ENCODE results near the gene RNPEPL1. TPM values are rescaled to one million over a fixed set of nuclear protein-coding genes. Genes with fewer than 3 reads are reported as not detected.
A peak's percentile ranks its signal among the peaks of the same experiment; 100 is the strongest.

The RNPEPL1 gene
- total RNA-seq, 1 donor from 2014 or later: 37.4 TPM

DNA sequence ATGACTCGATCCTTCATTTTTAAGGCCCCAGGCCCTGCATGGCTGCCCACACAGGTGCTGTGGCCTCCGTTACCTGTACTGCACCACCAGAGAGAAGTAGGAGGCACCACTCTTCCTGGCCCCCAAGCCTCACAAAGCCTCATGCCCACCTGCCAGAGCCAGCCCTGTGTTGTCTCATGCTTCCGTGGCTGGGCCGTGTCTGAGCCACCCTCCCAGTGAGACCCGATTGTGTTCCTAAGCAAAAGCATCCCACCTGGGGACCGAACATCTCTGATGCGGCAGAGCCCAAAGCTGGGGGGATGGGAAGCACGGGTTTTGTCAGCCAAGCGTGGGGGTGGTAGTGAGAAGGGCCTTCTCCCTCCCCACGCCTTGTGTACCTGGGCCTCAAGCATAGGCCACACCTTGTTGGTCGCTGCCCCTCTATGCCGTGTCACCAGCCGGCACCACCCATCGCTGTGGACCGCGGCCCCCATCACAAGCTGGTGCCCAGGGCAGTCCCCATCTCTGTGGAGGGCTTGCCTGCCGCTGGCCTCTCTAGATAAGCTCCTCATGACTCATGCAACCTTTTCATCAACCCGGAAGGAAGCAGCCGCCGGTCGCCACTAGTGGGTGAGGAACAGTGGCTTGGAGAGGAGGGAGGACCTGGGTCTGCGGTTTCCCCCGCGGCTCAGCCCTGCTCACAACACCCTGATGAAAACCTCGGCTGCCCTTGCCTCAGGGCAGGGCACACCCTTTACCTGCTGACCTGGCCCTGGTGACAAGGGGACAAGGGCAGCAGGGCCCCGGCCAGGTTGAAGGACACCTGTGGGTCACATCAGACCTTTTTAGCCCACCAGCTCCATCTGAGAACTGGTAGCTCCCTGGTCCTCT lies 2.7 kb upstream of the RNPEPL1 start:
- DNase-seq: peak; percentile 45

DNA sequence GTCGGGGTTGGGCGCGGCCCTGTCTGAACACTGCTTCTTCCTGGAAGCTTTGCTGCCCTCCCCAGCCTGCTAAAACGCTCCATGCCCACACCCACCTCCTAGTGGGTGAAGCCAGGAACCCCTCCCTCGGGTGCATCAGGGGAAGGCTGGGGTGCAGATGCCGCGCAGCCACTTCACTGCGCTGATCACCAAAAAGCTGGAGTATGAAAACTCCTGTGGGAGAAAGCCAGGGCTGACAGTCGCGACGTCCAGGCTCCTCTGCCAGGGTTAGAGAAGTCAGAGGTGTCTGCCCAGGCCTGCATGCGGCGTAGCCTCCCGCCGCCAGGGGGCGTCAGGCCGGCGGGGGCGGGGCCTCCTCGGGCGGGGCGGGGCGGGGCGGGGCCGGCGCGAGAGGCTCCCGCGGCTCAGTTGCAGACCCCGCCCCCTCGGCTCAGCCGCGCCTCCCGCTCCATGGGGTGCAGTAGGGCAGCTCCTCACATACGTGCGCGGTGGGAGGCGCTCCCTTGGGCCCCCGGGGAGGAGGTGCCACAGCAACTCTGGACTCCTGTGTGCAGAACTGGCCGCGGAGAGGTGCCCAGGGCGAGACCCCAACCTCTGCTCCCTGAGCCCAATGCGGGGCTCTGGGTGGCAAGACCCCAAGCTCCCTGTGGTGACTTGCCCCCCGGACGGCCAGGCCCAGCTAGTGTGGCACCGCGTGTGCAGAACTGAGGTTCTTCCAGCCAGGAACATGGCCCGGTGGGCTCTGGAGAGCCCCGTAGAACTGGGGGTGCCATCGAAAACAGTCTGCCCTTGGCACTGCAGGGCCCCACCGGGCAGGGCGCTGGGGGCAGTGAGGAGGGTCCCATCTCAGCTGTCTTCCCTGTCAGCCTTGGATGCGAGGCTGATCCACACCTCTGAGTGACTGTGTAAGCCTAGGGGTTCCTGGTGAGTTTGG lies 1.8 kb upstream of the RNPEPL1 start:
- DNase-seq: peak; percentile 89

DNA sequence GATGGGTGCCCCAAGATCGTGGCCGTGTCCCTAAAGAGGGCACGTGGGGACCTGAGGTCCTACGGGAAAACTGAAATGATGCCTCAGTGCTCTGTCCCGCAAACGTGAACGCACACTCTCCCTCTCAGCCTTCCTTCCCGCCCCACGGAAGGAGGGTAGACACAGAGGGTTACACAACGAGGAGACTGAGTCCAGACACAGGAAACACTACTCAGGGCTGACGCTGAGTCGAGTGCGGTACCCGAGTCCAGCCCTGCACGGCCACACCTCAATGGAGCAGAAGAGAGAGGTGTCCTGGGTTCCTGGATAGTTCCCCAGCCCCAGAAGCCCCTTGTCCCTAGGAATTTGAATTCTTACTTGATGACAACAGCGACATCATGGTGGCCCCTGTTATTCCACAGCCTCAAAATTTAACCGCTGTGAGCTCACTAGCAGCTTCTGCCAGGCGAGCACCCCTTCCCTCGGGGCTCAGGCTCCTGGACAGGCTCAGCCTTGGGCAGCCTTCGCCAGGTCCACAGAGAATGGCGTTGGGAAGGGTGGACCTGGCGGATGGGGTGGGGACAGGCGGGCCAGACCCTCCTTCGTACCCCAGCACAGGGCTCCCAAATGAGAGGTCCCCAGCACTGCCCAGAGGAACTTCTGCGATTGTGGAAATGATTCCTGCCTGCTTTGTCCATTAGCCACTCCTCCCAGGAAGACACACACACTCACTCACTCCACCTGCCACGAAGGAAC lies 980 bp upstream of the RNPEPL1 start:
- DNase-seq: no peak

DNA sequence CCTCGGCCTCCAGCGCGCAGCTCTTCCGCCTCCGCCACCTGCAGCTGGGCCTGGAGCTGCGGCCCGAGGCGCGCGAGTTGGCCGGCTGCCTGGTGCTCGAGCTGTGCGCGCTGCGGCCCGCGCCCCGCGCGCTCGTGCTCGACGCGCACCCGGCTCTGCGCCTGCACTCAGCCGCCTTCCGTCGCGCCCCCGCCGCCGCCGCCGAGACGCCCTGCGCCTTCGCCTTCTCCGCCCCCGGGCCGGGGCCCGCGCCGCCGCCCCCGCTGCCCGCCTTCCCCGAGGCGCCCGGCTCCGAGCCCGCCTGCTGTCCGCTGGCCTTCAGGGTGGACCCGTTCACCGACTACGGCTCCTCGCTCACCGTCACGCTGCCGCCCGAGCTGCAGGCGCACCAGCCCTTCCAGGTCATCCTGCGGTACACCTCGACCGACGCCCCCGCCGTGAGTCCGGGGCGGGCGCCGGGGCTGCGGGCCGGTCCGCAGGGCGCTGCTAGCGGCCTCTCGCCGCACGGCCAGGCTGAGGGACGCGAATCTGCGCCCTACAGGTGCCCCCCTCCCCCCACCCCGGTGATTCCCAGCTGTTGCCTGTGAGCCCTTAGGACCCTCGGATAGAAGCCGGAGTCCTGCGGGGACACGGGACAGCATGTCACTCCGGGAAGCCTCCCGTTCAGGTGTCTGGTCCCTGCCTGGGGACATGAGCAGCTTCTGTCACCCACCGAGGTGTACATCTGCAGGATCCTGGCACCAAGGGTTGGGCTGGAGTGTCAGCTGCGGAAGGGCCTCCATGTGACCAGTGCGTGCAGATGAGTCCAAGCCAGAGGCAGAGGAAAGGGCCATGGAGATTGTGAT lies 616 bp downstream of the RNPEPL1 start:
- peak; percentile 81 for DNase-seq

DNA sequence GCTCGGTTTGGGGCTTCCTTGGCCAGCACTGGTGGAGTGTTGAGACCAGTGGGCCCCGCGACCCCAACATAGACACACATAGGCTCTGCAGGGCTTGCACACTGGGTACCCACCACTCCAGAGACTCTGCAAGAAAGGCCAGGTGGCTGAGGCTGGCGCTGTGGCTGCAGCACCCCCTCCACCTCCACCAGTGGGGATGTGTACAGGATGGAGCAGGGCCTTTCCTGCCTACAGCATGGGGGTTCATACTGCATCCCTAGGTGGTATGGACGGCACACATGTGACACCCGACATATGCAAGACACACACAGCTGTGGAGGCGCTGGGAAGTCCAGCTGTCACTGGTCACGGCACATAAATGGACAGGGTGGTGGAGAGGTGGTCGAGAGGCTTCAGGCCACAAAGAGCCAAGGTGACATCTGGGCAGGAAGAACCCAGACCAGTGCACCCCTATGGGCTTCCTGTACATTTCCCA lies 1.3 kb downstream of the RNPEPL1 start:
- no peak for DNase-seq

DNA sequence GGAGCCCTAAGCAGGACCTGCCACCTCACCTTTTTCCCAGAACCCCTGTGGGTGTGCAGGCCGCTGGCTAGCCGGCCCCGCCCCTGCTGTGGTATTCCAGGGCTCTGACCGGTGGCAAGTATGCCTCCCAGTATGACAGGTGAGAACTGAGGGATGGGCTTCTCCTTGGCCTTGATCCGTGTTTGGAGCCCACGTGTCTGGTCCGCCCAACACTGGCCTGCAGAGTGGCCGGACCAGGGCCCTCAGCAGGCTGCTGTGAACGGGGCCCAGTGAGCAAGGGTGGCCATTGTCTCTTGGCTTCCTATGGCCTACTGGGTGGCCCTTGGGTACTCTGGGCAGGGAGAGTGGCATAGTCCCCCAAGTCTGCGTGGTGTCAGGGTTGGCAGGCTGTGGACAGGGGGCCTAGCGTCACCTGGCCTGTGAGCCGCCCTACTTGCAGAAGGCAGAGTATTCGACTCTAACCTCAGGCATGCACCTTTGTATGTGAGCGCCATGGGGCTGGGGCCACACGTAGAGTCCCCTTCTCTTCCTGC lies 1.8 kb downstream of the RNPEPL1 start:
- DNase-seq: no peak

DNA sequence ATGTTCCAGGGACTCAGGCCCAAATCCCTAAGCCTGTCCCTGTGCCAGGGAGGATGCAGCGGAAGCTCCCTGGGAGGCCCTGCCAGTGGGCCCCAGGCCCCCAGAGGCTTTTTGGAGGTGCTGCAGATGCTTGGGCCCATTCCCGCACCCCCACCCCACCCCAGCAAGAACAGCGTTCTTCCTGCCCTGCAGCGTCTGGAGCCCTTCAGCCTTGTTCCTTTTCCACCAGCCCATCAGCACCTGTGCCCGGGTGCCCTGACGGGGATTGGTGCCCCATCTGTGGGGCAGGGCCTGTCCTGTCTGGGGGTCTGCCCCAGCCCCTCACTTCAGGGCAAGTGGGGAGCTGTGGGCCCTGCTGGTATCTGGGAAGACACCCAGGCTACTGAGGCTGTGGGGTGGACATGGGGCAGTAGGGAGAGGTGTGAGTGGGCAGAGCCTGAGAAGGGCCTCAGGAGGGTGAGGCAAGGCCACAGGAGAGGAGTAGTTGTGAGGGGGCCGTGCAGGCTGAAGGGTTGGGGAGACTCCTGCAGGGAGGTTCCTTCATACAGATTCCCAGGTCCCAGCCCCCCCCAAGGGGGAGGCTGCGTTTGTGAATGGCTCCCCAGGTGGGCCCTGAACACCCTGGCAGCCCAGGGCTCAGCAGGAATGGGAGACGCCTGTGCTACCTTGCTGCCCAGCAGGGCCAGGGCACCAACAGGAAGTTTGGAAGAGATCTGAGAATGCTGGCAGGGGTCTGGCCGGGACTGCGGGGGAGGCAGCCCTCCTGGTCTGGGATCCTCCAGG lies 2.4 kb downstream of the RNPEPL1 start:
- no peak for DNase-seq

DNA sequence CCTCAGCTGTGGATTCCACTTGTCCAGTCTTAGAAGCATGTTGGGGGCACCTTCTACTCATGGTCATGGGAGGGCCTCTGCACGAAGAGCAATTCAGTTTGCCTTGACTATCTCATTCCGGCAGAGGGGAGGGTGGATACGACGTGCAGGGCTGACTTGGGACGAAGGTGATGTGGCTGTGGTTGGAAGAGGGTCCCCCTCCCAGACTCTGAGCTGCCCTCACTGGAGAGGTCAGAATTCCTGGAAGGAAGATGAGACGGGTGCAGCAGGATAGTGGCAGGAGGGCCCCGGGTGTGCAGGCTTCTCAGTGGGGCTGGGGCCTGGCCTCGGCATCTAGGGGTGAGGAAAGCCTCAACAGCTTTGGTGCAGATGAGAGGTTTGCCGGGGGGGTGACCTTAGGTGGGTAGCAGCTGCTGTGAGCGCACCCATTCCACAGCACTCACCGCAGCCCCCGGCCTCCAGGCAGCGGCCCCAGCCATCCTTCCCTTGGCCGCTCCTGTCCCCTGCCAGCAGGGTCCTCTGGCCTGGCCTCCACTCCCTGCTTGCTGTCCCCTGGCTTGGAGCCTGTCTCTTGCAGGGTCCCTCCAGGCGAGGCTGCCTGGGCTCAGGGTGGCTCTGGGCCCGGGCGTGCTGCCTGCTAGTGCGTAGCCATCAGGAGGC lies 3.2 kb downstream of the RNPEPL1 start:
- DNase-seq: no peak

DNA sequence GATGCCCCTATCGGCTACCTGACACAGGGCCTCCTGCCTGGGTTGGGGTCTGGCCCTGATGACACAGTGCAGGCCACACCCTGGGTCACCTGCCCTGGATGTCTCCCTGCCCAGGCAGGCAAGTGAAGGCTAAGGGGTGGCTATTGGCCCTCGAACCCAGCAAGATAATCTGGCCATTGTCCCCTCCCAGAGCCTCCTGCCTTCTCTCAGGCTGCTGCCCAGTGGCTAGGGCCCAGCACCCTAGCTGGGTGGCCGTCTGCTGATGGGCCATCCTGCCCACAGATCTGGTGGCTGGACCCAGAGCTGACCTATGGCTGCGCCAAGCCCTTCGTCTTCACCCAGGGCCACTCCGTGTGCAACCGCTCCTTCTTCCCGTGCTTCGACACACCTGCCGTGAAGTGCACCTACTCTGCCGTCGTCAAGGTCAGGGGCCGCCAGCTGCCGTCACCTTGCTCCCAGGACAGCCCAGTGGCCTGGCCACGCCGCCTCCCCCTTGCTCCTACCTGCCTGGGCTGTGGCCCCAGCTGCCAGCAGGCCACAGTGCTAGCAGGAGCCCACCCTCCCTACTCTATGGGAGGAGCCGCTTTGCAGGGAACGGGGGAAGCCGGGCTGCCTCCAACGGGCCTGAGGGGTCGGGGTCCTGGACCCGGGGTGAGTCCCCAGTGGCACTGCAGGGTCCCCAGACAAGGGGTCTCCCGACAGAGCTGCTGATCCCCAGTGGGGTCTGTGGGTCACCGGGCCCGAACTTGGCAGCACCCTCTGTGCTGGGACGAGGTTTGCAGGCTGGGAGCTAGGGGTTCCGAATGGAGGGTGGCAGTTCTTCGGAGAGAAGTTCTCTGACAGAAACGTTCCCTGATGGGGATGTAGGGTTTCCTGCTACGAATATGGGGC lies 4.1 kb downstream of the RNPEPL1 start:
- DNase-seq: no peak

DNA sequence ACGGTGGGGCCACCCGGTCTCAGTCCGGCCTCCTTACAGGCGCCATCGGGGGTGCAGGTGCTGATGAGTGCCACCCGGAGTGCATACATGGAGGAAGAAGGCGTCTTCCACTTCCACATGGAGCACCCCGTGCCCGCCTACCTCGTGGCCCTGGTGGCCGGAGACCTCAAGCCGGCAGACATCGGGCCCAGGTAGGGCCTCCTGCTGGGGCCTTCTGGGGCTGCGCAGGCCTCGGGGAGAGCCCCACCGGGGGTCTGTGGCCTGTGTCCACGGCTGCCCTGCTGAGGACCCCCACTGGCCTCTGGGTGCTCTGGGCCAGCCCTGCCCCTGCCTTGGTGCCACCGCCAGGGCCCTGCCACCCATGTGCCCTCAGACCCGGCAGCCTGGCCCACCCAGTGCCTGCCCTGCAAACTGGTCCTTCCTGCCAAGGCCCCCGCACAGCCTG lies 4.8 kb downstream of the RNPEPL1 start:
- no peak for DNase-seq

DNA sequence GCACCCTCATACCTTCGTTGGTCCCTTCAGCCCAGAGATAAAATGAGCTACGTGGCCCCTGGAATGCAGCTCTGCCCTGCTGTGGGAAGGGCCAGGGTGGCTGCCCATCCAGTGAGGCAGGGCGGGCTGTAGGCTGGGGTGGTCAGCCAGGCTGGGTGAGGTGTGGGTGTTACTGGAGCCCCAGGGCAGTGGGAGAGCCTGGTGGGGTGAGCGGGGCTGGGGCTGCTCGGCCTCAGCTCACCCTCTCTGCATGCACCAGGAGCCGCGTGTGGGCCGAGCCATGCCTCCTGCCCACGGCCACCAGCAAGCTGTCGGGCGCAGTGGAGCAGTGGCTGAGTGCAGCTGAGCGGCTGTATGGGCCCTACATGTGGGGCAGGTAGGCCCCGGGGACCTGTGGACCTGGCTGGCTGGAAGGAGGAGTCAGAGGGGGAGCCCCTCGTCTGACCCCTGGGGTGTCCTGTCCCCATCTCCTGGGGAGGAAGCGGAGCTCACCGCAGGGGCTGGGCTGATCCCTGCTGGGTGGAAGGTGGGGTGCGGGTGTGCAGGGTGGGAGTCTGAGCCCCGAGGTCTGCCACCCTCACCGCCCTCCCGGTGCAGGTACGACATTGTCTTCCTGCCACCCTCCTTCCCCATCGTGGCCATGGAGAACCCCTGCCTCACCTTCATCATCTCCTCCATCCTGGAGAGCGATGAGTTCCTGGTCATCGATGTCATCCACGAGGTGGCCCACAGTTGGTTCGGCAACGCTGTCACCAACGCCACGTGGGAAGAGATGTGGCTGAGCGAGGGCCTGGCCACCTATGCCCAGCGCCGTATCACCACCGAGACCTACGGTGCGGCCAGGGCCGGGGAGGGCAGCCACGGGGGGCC lies 5.5 kb downstream of the RNPEPL1 start:
- no peak for DNase-seq

DNA sequence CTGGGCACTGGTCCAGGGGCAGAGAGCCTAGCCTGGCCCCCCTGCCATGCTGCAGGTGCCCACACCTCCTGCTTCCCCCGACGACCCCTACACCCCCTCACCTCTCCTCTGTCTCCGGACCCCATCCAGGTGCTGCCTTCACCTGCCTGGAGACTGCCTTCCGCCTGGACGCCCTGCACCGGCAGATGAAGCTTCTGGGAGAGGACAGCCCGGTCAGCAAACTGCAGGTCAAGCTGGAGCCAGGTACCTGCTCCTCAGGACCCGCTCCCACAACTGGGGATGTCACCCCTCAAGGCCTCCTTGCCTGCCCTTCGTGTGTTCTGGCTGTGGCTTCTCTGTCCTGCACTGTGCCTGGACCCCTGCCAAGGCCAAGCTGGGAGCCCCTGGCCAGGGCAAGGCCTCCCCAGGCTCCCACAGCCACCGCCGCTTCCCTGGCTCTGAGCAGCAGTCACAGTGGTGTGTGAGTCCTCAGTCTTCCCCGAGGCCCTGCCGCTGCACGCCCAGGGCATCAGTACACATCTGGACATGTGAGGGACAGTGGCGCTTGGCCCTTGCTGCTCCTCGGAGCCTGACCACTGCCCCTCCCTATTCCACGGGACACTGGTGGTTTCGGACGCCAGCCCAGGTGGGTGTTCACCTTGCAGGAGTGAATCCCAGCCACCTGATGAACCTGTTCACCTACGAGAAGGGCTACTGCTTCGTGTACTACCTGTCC lies 6.3 kb downstream of the RNPEPL1 start:
- DNase-seq: no peak

DNA sequence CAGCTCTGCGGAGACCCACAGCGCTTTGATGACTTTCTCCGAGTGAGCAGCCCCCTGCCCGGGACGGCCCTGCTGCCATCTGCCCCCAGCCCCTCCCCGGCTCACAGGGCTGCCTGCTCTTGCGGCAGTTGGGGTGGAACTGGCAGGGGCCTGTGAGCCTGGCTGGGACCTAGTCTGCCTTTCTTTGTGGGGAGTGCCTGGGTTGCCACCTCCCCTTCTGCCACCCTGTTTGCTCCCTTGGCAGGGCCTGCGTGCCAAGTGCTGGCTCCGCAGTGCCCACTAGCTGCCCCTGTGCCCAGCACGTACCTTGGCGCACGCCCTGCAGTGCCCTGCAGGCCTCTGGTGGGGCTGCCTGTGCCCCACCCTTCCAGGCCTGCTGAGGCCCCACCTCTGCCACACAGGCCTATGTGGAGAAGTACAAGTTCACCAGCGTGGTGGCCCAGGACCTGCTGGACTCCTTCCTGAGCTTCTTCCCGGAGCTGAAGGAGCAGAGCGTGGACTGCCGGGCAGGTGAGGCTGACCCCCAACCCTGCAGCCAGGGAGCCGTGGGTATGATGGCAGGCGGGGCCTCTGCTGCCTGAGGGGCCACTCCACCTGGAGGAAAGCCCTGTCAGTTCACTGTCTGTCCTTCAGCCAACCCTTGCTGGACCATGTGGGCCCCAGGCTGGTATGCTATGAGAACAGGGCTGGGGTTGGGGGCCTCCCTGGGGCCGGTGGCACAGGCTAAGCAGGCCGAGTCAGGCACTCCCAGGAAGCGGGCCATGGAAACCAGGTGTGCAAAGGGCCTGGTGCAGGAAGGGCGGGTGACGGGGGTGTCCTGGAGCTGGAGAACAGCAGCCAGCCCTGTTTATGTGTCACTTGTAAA lies 7.0 kb downstream of the RNPEPL1 start:
- DNase-seq: no peak

DNA sequence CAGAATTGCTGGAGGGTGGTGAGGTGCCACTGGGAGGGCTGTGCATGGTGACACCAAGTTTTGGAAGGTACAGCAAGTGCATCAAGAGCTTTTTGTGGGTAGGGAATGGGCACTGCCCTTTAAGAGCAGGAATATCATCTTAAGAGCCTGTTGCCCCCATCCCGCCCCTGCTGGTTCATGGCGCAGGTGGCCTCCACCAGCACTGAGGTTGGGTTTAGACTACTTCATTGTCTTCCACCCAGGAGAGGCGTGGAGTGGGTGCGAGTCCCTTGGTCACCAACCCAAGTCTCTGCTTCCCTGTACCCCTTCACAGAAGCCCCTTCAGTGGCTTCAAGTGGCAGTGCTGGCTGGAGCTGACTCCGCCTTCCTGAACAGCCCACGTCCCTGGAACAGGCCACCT lies 7.8 kb downstream of the RNPEPL1 start:
- DNase-seq: no peak

DNA sequence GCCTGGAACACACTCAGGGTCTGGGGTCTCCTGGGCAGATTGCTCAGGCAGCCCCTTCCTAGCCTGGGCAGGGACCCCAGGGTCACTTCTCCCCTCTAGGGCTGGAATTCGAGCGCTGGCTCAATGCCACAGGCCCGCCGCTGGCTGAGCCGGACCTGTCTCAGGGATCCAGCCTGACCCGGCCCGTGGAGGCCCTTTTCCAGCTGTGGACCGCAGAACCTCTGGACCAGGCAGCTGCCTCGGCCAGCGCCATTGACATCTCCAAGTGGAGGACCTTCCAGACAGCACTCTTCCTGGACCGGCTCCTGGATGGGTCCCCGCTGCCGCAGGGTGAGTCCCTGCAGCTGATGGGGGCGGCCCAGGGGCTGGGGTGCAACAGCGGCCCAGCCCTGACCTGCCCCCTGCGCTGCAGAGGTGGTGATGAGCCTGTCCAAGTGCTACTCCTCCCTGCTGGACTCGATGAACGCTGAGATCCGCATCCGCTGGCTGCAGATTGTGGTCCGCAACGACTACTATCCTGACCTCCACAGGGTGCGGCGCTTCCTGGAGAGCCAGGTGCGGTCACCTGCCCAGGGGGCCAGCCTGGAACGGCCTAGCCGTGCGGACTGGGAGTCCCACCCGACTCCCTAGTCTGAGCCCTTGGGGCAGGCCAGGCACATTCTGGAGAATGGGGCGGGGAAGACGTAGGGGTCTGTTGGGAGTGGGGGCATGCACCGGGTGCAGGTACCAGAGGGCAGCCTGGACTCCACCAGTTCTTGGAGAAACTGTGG lies 8.3 kb downstream of the RNPEPL1 start:
- no peak for DNase-seq
